Esophagus squamous epithelium (tissue), 4 donors: ENCODE data around the gene SAXO1.

Experiments
- CTCF ChIP-seq, 6 experiments: fragments of 450-650 bp in 4 of 6; fragments of 200-600 bp in 2 of 6; sonication (generic) in 2 of 6; IDR thresholded peaks; one replicate each; pipeline ENCODE4 v1.5.1; 2016 to 2019; ENCODE audit warnings: antibody characterized with exemption in 6 of 6, mild to moderate bottlenecking in 4 of 6, moderate library complexity in 4 of 6
- POLR2A ChIP-seq, 4 donors: fragments of 450-650 bp; IDR thresholded peaks; one replicate each; pipeline ENCODE4 v1.6.1; 2017; ENCODE audit warnings: antibody characterized with exemption in 4 of 4, mild to moderate bottlenecking in 4 of 4, moderate library complexity in 3 of 4

GRCh38 chr9:18969128-18969527 is 63.9 kb downstream of the SAXO1 start:
- TF ChIP-seq CTCF (IDR thresholded peaks at IDR 0.05) (no peak), POLR2A (IDR thresholded peaks at IDR 0.05) (no peak)
